OCI-LY3 (cell line): ENCODE data around the gene RTP5.
A peak's percentile ranks its signal among the peaks of the same experiment; 100 is the strongest.

Source experiments
- H2AFZ ChIP-seq: fragments of 200-600, 300-600 bp; shearing (Covaris generic); 2 replicates; pipeline ENCODE4 v1.6.0; 2014; ENCODE audit warnings: antibody characterized with exemption, low read depth, low read length
- H3K27ac ChIP-seq: fragments of 200-600, 300-600 bp; sonication (generic); 2 replicates; pipeline ENCODE4 v1.5.1; 2014; ENCODE audit warnings: mild to moderate bottlenecking, low read length, moderate library complexity, mixed read lengths
- H3K27me3 ChIP-seq: fragments of 200-600, 300-600 bp; sonication (generic); 2 replicates; pipeline ENCODE4 v1.6.1; 2014; ENCODE audit warnings: low read depth, low read length, mixed read lengths
- H3K36me3 ChIP-seq: fragments of 200-600, 300-600 bp; sonication (generic); replicated peaks from 2 replicates; pipeline ENCODE3; 2014; ENCODE audit warnings: low read depth, low read length, mixed read lengths
- H3K4me1 ChIP-seq: fragments of 300-600, 200-600 bp; sonication (generic); 2 replicates; pipeline ENCODE4 v1.6.1; 2014; ENCODE audit warnings: low read length, mixed read lengths
- H3K4me2 ChIP-seq: fragments of 200-600, 300-600 bp; sonication (generic); 2 replicates; pipeline ENCODE4 v1.6.1; 2014; ENCODE audit warnings: low read length, mixed read lengths
- H3K4me3 ChIP-seq: fragments of 300-600, 200-600 bp; sonication (generic); 2 replicates; pipeline ENCODE4 v1.5.1; 2014; ENCODE audit warnings: antibody characterized with exemption, mild to moderate bottlenecking, low read length, moderate library complexity
- H3K79me2 ChIP-seq: fragments of 300-600, 200-600 bp; shearing (Covaris generic); 2 replicates; pipeline ENCODE4 v1.6.1; 2014; ENCODE audit warnings: mild to moderate bottlenecking, low read length, mixed read lengths
- H3K9ac ChIP-seq: fragments of 300-600, 200-600 bp; shearing (Covaris generic); 2 replicates; pipeline ENCODE4 v1.6.0; 2014; ENCODE audit warnings: mild to moderate bottlenecking, low read length, moderate library complexity
- H3K9me3 ChIP-seq: fragments of 200-600, 300-600 bp; shearing (Covaris generic); 2 replicates; pipeline ENCODE4 v1.6.1; 2014; ENCODE audit warnings: low read length, mixed read lengths; ENCODE audit not compliant: insufficient read depth
- H4K20me1 ChIP-seq: fragments of 200-600, 300-600 bp; sonication (generic); 2 replicates; pipeline ENCODE4 v1.6.1; 2016; ENCODE audit warnings: low read length, mixed read lengths; ENCODE audit not compliant: insufficient read depth
- CTCF ChIP-seq: fragments of 200-600, 300-600 bp; sonication (generic); IDR thresholded peaks from 2 replicates; pipeline ENCODE4 v1.5.1; 2014; ENCODE audit warnings: antibody characterized with exemption, low read length, low read depth
- EZH2phosphoT487 ChIP-seq: fragments of 200-600 bp; shearing (Covaris generic); IDR thresholded peaks from 2 replicates; pipeline ENCODE4 v1.6.1; 2018; ENCODE audit warnings: antibody characterized with exemption, mixed run types, low read depth

RTP5 gene

GRCh38 chr2:241855888-241856422 is 13.6 kb upstream of the RTP5 start:
- H3K27ac ChIP-seq = no peak overlapping the region
- no peaks in the 10 kb centered on the region for H3K36me3 ChIP-seq
- H3K9me3 ChIP-seq = no peaks in the 10 kb centered on the region
- no peak overlapping the region for H3K4me3 ChIP-seq
- H3K4me1 ChIP-seq = peaks cover 17% of the 10 kb centered on the region
- no peak for TF ChIP-seq CTCF
- no peak for TF ChIP-seq EZH2phosphoT487
- no peak overlapping the region for H3K4me2 ChIP-seq
- H4K20me1 ChIP-seq = 0 out of 2 replicates have a peak, but pooled peaks cover 5% of the 10 kb centered on the region
- no peak overlapping the region for H2AFZ ChIP-seq
- H3K79me2 ChIP-seq = peaks cover 19% of the 10 kb centered on the region
- H3K9ac ChIP-seq = no peak overlapping the region
- H3K27me3 ChIP-seq = no peaks in the 10 kb centered on the region

GRCh38 chr2:241857041-241857541 is 12.4 kb upstream of the RTP5 start:
- peak overlapping the region; percentile 96 for H3K4me2 ChIP-seq
- H3K4me3 ChIP-seq = peak overlapping the region; percentile 93
- H2AFZ ChIP-seq = no peak overlapping the region
- TF ChIP-seq EZH2phosphoT487 = no peak
- TF ChIP-seq CTCF = no peak
- H3K9me3 ChIP-seq = no peaks in the 10 kb centered on the region
- H3K4me1 ChIP-seq = peaks cover 24% of the 10 kb centered on the region
- no peak overlapping the region for H3K27ac ChIP-seq
- peaks cover 19% of the 10 kb centered on the region for H3K79me2 ChIP-seq
- no peaks in the 10 kb centered on the region for H3K27me3 ChIP-seq
- no peaks in the 10 kb centered on the region for H3K36me3 ChIP-seq
- H4K20me1 ChIP-seq = 0 out of 2 replicates have a peak, but pooled peaks cover 5% of the 10 kb centered on the region
- H3K9ac ChIP-seq = no peak overlapping the region

- Histone ChIP-seq H3K4me3 (peak overlapping the region; percentile 93), H3K4me1 (peaks cover 24% of the 10 kb centered on the region), H3K36me3 (no peaks in the 10 kb centered on the region), H3K79me2 (peaks cover 19% of the 10 kb centered on the region), H3K27me3 (no peaks in the 10 kb centered on the region), H3K4me2 (peak overlapping the region; percentile 96), H4K20me1 (0 out of 2 replicates have a peak, but pooled peaks cover 5% of the 10 kb centered on the region), H3K27ac (no peak overlapping the region), H3K9ac (peak overlapping the region; percentile 88), H3K9me3 (no peaks in the 10 kb centered on the region), H2AFZ (no peak overlapping the region)
- TF ChIP-seq EZH2phosphoT487 = no peak
- TF ChIP-seq CTCF = no peak
These were observed 11.9 kb upstream of the RTP5 start for GRCh38 chr2:241857572-241858121.

GRCh38 chr2:241858206-241859016 is 11.1 kb upstream of the RTP5 start, which contains the start of gene PDCD1:
Gene PDCD1, minus strand, starts transcription at chr2:241858894. Its CDS starts 56 bp downstream, at chr2:241858838.
- Histone ChIP-seq H2AFZ (no peak within 1 kb of the TSS), H3K4me1 (peaks cover 29% of the 10 kb centered on the region), H3K36me3 (no peaks in the 10 kb centered on the region), H3K27me3 (no peaks in the 10 kb centered on the region), H3K4me3 (peak within 1 kb of the TSS; percentile 93), H3K79me2 (peaks cover 19% of the 10 kb centered on the region), H3K4me2 (peak within 1 kb of the TSS; percentile 96), H3K9ac (peak within 1 kb of the TSS; percentile 88), H3K9me3 (no peaks in the 10 kb centered on the region), H3K27ac (peak within 1 kb of the TSS; percentile 92), H4K20me1 (0 out of 2 replicates have a peak, but pooled peaks cover 5% of the 10 kb centered on the region)
- TF ChIP-seq CTCF = no peak
- TF ChIP-seq EZH2phosphoT487 = no peak
